ENCODE data around the gene CALCOCO2.

Gene CALCOCO2

DNA sequence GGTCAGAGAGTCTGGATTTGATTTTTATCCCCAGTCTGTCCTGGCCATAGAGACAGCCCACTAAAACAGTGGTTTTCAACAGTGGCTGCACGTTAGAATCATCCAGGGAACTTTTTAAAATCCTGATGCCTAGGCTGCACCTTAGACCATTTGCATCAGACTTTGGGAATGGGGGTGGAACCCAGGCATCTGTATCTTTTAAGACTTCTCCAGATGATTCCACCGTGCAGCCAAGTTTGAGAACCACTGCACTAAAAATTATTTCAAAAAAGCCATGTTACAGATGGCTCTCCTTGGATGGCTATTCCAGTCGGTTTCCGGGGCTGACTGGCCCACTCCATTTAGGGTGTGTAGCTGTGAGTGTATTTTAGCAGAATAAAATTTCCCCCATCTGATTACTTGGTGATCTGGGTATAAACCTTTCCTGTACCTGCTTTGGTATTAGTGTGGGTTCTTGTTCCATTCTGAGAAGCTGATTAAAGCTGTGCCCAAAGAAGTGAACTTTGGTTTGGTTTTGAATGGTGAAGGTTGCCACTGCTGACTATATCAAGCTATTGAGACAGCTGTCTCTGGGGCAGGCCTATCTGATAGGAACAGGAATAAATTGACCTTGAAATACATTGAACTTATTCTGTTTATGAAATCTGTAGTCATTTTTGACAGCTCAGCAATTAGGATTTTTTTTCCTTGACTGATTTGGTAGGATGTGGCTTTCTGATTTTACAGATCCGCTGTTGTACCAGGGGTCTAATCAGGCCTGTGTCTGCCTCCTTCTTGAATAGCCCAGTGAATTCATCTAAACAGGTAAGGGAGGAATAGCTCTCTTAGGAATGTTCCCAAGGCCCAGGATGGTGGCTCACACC, 63.0 kb downstream of the CALCOCO2 start:
- H3K4me3 ChIP-seq (ENCODE audit: low read length), result peak overlapping the region; percentile 99
- TF ChIP-seq, protein P1, sequence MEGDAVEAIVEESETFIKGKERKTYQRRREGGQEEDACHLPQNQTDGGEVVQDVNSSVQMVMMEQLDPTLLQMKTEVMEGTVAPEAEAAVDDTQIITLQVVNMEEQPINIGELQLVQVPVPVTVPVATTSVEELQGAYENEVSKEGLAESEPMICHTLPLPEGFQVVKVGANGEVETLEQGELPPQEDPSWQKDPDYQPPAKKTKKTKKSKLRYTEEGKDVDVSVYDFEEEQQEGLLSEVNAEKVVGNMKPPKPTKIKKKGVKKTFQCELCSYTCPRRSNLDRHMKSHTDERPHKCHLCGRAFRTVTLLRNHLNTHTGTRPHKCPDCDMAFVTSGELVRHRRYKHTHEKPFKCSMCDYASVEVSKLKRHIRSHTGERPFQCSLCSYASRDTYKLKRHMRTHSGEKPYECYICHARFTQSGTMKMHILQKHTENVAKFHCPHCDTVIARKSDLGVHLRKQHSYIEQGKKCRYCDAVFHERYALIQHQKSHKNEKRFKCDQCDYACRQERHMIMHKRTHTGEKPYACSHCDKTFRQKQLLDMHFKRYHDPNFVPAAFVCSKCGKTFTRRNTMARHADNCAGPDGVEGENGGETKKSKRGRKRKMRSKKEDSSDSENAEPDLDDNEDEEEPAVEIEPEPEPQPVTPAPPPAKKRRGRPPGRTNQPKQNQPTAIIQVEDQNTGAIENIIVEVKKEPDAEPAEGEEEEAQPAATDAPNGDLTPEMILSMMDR (conservative IDR thresholded peaks at IDR 0.05; ENCODE audit: low read length), result no peak
- no peak for DNase-seq (ENCODE audit: low read depth)

DNA sequence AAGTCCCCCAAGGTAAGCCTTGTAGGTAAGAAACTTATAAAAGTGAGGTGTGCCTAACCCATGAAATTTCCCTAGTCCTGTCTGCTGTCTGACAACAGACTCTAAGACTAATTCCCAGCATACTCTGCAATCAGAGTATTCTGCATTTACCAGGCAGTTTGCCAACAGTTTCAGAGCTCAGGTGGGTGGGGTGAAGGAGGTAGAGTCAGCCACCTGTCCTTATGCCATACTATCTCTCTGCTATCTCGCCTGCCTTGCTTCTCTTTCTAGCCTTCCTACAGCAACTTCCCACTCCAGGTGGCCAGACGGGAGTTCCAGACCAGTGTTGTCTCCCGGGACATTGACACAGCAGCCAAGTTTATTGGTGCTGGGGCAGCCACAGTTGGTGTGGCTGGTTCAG, 64.1 kb downstream of the CALCOCO2 start:
- no peak overlapping the region for H3K4me3 ChIP-seq (ENCODE audit: low read length)
- no peak for DNase-seq (ENCODE audit: low read depth)
- TF ChIP-seq, protein P1 (conservative IDR thresholded peaks at IDR 0.05; ENCODE audit: low read length), result no peak

DNA sequence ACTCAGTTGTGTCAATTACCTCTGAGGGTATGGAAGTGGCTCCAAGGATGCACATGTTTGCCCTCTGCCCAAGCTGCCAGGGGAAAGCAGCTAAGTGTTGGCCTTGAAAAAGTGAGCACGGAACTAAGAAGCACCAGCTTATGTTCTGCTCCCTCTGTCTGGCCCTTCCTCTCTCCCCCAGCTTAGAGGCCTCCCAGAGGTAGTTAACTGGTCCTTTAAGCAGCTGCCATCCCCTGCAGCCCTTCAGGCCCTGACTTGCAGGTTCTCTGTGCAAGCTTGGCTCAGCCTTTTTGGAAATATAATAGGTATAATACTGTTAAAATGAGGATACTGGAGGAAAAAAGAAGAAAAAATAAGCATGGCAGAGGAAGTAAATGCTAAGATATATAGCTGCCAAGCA, 70.4 kb downstream of the CALCOCO2 start:
- TF ChIP-seq, protein P1 (conservative IDR thresholded peaks at IDR 0.05; ENCODE audit: low read length), result no peak
- no peak overlapping the region for H3K4me3 ChIP-seq (ENCODE audit: low read length)
- no peak for DNase-seq (ENCODE audit: low read depth)

DNA sequence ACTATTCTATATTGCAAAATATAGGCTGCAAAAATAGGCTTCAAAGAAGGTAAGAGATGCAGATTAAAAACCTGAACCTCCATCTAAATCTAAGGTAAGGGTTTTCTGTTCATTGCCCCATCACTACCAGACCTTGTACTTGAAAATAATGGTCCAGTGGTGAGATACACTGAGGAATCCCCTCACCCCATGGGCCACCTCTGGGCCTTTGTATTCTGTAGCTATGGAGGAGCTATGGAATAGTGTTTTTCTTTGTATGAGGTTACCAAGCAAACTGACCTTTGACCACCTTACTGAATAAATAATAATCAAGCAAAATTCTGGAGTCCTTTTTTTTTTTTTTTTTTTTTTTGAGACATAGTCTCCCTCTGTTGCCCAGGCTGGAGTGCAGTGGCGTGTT, 72.6 kb downstream of the CALCOCO2 start:
- TF ChIP-seq, protein P1 (conservative IDR thresholded peaks at IDR 0.05; ENCODE audit: low read length), result no peak
- H3K4me3 ChIP-seq (ENCODE audit: low read length), result no peak overlapping the region
- DNase-seq (ENCODE audit: low read depth), result no peak

DNA sequence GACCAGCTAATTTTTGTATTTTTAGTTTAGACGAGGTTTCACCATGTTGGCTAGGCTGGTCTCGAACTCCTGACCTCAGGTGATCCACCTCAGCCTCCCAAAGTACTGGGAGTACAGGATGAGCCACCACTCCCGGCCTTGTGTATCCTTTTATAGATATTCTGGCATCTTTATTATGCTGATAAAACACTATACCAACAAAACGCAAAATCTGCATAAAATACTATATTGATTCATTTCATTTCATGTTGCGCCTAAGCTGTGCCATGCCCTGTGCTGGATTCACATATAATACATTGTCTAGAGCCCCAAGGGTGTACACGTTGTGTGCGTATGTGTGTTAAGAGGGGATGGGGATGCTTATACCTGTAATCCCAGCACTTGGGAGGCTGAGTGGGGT, 73.6 kb downstream of the CALCOCO2 start:
- TF ChIP-seq, protein P1 (conservative IDR thresholded peaks at IDR 0.05; ENCODE audit: low read length), result no peak
- H3K4me3 ChIP-seq (ENCODE audit: low read length), result no peak overlapping the region
- DNase-seq (ENCODE audit: low read depth), result no peak

DNA sequence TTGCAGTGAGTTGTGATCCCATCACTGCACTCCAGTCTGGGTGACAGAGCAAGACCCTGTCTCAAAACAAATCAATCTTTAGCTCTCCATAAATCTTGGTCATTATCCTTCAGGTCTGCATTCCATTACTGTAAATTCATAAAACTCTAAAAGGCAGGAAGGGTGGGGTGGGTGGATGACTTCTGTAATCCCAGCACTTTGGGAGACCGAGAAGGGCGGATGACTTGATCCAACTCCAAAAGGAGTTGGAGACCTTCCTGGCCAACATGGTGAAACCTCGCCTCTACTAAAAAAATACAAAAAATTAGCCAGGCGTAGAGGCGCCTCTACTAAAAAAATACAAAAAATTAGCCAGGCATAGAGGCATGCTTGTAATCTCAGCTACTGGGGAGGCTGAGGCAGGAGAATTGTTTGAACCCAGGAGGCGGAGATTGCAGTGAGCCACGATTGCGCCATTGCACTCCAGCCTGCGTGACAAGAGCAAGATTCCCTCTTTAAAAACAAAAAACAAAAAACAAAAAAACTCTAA, 75.2 kb downstream of the CALCOCO2 start:
- DNase-seq (ENCODE audit: low read depth), result no peak
- TF ChIP-seq, protein P1 (conservative IDR thresholded peaks at IDR 0.05; ENCODE audit: low read length), result no peak
- H3K4me3 ChIP-seq (ENCODE audit: low read length), result no peak overlapping the region

DNA sequence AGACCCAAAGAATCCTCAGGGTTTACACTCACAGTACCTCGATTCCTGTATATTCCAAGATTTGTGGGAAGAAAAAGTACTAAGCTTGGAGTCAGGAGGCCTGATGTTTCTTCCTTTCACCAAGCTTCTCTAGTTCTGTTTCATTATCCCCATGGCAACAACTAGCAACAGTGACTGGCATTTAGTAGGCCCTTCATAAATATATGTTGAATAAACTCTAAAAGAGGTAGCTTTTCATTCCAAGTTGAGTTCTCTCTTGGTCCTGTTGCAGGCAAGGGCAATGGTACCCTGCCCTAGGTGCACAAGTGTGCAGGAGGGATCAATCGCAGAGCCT, 76.8 kb downstream of the CALCOCO2 start:
- peak; percentile 67 for DNase-seq (ENCODE audit: low read depth)
- TF ChIP-seq, protein P1 (conservative IDR thresholded peaks at IDR 0.05; ENCODE audit: low read length), result no peak
- H3K4me3 ChIP-seq (ENCODE audit: low read length), result peak overlapping the region; percentile 85

All from AG10803 (cell line).